ENCODE results near the gene CRACR2B.

CRACR2B gene

DNA sequence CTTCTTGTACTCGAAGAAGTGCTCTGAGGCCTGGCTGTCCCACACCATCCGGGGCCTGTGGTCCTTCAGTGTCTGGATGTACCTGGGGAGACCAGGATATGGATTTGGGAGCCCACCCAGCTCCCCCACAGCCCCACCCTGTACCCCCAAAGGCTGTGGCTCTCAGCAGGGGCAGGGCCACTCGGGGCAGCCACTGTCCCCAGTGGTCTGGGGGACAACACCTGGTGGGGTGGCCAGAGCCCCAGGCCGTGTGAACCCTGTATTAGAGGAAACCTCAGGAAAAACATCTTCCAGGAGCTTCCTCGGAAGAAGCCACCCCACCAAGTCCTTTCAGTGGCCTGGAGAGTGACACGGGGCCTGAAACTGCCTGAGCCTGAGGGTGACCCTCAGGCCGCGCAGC lies 42.7 kb downstream of the CRACR2B start:
- no peak for TF ChIP-seq CTCF (IDR thresholded peaks at IDR 0.05; ENCODE audit: insufficient read depth, low read length, poor library complexity, severe bottlenecking)

DNA sequence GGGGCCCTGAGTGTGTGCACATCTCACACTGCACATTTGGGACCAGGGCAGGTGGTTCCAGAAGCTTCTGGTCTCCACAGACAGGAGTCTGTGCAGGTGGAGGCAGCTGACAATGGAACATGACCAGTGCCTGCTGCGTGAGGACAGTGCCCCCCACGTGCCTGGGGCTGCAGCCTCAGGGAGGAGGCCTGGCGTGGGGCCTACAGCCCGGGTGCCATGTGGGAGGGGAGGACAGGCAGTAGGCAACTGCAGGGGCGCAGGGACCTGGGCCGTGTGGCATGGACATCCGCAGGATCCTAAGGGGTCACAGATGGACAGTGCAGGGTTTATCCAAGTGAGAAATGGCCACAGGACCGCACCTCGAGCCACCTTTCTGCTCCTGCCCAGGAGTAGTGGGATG lies 43.8 kb downstream of the CRACR2B start:
- no peak for DNase-seq (ENCODE audit: extremely low read depth, insufficient read length)
- Histone ChIP-seq H3K4me3 (replicated peaks; ENCODE audit: low read depth, low read length) (no peak overlapping the region), H3K27me3 (replicated peaks; ENCODE audit: control insufficient read depth, insufficient read depth, low read length) (no peaks in the 10 kb centered on the region), H3K36me3 (ENCODE audit: control insufficient read depth, insufficient read depth, low read length) (no peaks in the 10 kb centered on the region; the same call in none of the 2 replicates)
- no peak for TF ChIP-seq CTCF (IDR thresholded peaks at IDR 0.05; ENCODE audit: insufficient read depth, low read length, poor library complexity, severe bottlenecking)

More for the DNA sequence above, 42.7 kb downstream of the CRACR2B start:
- Histone ChIP-seq H3K27me3 (replicated peaks; ENCODE audit: control insufficient read depth, insufficient read depth, low read length) (no peaks in the 10 kb centered on the region), H3K4me3 (replicated peaks; ENCODE audit: low read depth, low read length) (no peak overlapping the region), H3K36me3 (ENCODE audit: control insufficient read depth, insufficient read depth, low read length) (no peaks in the 10 kb centered on the region; the same call in none of the 2 replicates)
- no peak for DNase-seq (ENCODE audit: extremely low read depth, insufficient read length)

DNA sequence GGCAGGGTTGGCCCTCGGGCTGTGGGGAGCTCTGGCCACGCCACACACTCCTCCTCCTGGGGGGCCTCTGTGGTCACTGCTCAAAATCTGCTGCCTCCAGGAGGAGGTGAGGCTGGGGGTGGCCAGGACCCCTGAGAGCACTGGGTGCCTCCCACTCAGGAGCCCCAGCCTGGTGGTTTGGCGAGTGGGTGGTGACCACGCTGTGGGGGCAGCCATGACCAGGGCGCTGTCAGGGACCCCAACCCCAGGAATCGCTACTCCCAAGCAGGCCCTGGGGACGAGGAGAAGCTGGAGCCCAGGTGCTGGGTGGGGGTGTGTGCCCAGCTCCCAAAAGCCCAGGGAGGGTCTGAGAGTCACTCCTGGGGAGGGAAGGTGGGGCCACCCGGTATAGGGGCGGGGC lies 45.1 kb downstream of the CRACR2B start:
- Histone ChIP-seq H3K4me3 (replicated peaks; ENCODE audit: low read depth, low read length) (no peak overlapping the region), H3K27me3 (replicated peaks; ENCODE audit: control insufficient read depth, insufficient read depth, low read length) (no peaks in the 10 kb centered on the region), H3K36me3 (ENCODE audit: control insufficient read depth, insufficient read depth, low read length) (peaks cover 2% of the 10 kb centered on the region)
- TF ChIP-seq CTCF (IDR thresholded peaks at IDR 0.05; ENCODE audit: insufficient read depth, low read length, poor library complexity, severe bottlenecking) = no peak
- no peak for DNase-seq (ENCODE audit: extremely low read depth, insufficient read length)

- H3K36me3 ChIP-seq (ENCODE audit: control insufficient read depth, insufficient read depth, low read length) = peaks cover 2% of the 10 kb centered on the region
- H3K27me3 ChIP-seq (replicated peaks; ENCODE audit: control insufficient read depth, insufficient read depth, low read length) = no peaks in the 10 kb centered on the region
- no peak for TF ChIP-seq CTCF (IDR thresholded peaks at IDR 0.05; ENCODE audit: insufficient read depth, low read length, poor library complexity, severe bottlenecking)
- no peak for DNase-seq (ENCODE audit: extremely low read depth, insufficient read length)
- H3K4me3 ChIP-seq (replicated peaks; ENCODE audit: low read depth, low read length) = no peak overlapping the region
Measured at GRCh38 chr11:873706-874105, 46.0 kb downstream of the CRACR2B start.

- TF ChIP-seq CTCF (IDR thresholded peaks at IDR 0.05; ENCODE audit: insufficient read depth, low read length, poor library complexity, severe bottlenecking) = no peak
- H3K4me3 ChIP-seq (replicated peaks; ENCODE audit: low read depth, low read length) = no peak overlapping the region
- peaks cover 4% of the 10 kb centered on the region for H3K36me3 ChIP-seq (ENCODE audit: control insufficient read depth, insufficient read depth, low read length)
- no peak for DNase-seq (ENCODE audit: extremely low read depth, insufficient read length)
- H3K27me3 ChIP-seq (replicated peaks; ENCODE audit: control insufficient read depth, insufficient read depth, low read length) = no peaks in the 10 kb centered on the region
Measured at GRCh38 chr11:875203-875602, 47.5 kb downstream of the CRACR2B start.

- Histone ChIP-seq H3K4me3 (replicated peaks; ENCODE audit: low read depth, low read length) (no peak overlapping the region), H3K36me3 (ENCODE audit: control insufficient read depth, insufficient read depth, low read length) (peaks cover 7% of the 10 kb centered on the region), H3K27me3 (replicated peaks; ENCODE audit: control insufficient read depth, insufficient read depth, low read length) (no peaks in the 10 kb centered on the region)
- TF ChIP-seq CTCF (IDR thresholded peaks at IDR 0.05; ENCODE audit: insufficient read depth, low read length, poor library complexity, severe bottlenecking) = no peak
- DNase-seq (ENCODE audit: extremely low read depth, insufficient read length) = no peak
Measured at GRCh38 chr11:875769-876301, 48.1 kb downstream of the CRACR2B start.
